Measurements from ENCODE around the gene ADORA1.

GRCh38 chr1:203124011-203124410, 3.5 kb upstream of the ADORA1 start:
- no peak for TF ChIP-seq CTCF (IDR thresholded peaks at IDR 0.05)
- TF ChIP-seq POLR2A (IDR thresholded peaks at IDR 0.05) = no peak

All from Peyer's patch (tissue), 4 donors.